PC-3 (cell line): ENCODE data around the gene FGF11.

Experiments used
- EZH2 ChIP-seq: fragments of 300-600 bp; sonication (generic); IDR thresholded peaks from one replicate; pipeline ENCODE4 v1.6.1; 2017; ENCODE audit warnings: antibody characterized with exemption, mild to moderate bottlenecking, low read length; ENCODE audit not compliant: unreplicated experiment
- TF ChIP-seq, protein P1 (sequence below): fragments of 300-600 bp; sonication (generic); conservative IDR thresholded peaks from 2 replicates; pipeline ENCODE4 v1.5.1; 2017; ENCODE audit warnings: antibody characterized with exemption, low read depth, mild to moderate bottlenecking, low read length

DNA sequence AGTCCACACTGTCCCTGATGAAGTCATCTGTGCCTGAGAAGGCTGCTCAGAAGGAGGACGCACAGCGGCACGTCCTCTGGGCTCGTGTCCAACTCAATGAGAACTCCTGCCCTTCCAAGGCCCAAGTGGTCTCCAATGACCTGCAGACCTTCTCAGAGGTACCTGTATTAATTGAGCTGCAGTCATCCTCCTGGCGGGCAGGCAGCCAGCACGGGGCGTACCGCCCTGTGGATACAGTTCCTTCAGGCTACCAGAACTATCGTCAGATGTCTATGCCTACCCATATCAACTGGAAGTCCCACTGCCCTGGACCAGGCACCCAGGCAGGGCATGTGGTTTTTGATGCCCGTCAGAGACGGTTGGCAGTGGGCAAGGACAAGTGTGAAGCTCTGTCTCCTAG lies 7.0 kb upstream of the FGF11 start:
- TF ChIP-seq, protein P1, sequence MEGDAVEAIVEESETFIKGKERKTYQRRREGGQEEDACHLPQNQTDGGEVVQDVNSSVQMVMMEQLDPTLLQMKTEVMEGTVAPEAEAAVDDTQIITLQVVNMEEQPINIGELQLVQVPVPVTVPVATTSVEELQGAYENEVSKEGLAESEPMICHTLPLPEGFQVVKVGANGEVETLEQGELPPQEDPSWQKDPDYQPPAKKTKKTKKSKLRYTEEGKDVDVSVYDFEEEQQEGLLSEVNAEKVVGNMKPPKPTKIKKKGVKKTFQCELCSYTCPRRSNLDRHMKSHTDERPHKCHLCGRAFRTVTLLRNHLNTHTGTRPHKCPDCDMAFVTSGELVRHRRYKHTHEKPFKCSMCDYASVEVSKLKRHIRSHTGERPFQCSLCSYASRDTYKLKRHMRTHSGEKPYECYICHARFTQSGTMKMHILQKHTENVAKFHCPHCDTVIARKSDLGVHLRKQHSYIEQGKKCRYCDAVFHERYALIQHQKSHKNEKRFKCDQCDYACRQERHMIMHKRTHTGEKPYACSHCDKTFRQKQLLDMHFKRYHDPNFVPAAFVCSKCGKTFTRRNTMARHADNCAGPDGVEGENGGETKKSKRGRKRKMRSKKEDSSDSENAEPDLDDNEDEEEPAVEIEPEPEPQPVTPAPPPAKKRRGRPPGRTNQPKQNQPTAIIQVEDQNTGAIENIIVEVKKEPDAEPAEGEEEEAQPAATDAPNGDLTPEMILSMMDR: no peak
- TF ChIP-seq EZH2: no peak
